IPS-20b (cell line): ENCODE measurements around the gene PPP1R9B.
A peak's percentile ranks its signal among the peaks of the same experiment; 100 is the strongest.

ENCODE experiments used
- H3K27ac ChIP-seq: one replicate; pipeline ENCODE4 v1.5.1; 2013; ENCODE audit warnings: low read length
- H3K27me3 ChIP-seq: 2 replicates; pipeline ENCODE4 v1.6.1; 2013; ENCODE audit warnings: mild to moderate bottlenecking, low read length, inconsistent platforms; ENCODE audit not compliant: insufficient read depth
- H3K36me3 ChIP-seq: 2 replicates; pipeline ENCODE4 v1.6.1; 2013; ENCODE audit warnings: low read depth, mild to moderate bottlenecking, inconsistent platforms, low read length, moderate library complexity; ENCODE audit not compliant: insufficient read depth
- H3K4me1 ChIP-seq: 2 replicates; pipeline ENCODE4 v1.6.1; 2013; ENCODE audit warnings: mild to moderate bottlenecking, control low read depth, inconsistent platforms, low read length, moderate library complexity; ENCODE audit not compliant: insufficient read depth
- H3K4me3 ChIP-seq: 2 replicates; pipeline ENCODE4 v1.5.1; 2013; ENCODE audit warnings: mild to moderate bottlenecking, low read length, inconsistent platforms
- H3K9ac ChIP-seq: 2 replicates; pipeline ENCODE4 v1.6.1; 2013; ENCODE audit warnings: low read depth, mild to moderate bottlenecking, inconsistent platforms, low read length, moderate library complexity
- H3K9me3 ChIP-seq: 2 replicates; pipeline ENCODE4 v1.6.1; 2013; ENCODE audit warnings: mild to moderate bottlenecking, low read depth, low read length, inconsistent platforms; ENCODE audit not compliant: insufficient read depth

PPP1R9B gene

DNA sequence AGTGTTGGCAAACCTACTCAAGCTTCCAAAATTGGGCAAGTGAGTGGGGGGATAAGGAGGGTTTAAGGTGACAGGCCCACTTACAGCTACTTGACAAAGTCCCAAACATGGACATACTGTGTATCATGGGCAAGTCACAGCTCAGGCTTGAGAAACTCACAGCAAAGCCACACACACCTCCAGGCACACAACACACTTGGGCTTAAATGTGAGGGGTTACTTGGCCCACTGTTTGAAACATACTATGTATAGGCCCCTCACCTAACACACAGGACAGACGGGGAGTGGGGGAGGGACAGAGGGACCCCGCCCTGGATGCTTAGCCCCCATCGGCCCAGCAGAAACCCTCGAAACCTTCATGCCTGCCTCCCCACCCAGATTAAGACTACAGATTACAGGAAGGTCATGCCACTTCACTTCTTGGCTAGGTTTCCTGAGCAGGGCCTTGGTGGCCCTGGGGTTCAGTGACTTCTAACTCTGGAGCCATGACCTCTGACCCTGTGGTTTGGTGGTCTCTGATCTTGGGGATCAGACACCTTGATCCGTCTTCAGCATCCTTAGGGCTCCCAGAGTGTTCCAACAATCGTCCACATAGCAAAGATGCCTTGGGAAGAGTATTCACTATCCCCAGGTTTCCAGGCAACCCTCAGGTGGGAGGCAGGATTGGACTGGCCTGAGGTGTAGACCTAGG is 18.2 kb downstream of the PPP1R9B start:
- Histone ChIP-seq H3K4me3 (no peak overlapping the region), H3K27me3 (peaks cover 35% of the 10 kb centered on the region), H3K9me3 (no peaks in the 10 kb centered on the region), H3K36me3 (0 out of 2 replicates have a peak, but pooled peaks cover 5% of the 10 kb centered on the region), H3K4me1 (peaks cover 26% of the 10 kb centered on the region), H3K27ac (no peak overlapping the region), H3K9ac (no peak overlapping the region)

DNA sequence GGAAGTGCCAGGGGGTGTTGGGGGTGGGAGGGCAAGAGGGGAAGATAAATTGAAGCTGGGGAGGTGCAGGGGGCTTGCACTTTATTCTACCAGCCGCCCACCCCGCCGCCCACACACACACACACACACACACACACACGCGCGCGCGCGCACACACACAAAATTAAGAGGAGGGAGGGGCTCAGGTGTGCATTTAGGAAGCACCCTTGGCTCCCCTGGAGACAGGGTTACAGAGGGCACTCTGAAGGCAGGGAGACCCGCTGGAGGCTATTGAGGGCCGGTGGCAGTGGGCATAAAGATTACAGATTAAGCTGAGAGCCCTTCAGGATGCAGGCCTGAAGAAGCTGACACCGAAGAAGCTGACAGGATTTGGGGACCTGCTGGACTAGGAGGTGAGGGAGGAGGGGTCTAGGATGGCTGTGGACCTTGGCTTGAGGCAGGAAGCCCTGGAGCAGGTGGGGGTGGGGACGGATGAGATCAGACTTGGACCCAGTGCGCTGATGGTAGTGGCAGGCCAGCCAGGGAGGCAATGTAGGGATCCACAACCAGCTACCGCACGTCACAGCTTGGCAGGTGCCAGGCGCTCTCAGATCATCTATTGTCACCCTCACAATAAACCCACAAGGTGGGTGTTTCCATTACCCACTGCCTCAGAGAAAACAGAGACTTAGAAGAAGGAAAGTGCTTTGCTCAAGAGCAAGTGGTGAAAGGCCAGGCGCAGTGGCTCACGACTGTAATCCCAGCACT is 19.7 kb downstream of the PPP1R9B start:
- no peaks in the 10 kb centered on the region for H3K9me3 ChIP-seq

DNA sequence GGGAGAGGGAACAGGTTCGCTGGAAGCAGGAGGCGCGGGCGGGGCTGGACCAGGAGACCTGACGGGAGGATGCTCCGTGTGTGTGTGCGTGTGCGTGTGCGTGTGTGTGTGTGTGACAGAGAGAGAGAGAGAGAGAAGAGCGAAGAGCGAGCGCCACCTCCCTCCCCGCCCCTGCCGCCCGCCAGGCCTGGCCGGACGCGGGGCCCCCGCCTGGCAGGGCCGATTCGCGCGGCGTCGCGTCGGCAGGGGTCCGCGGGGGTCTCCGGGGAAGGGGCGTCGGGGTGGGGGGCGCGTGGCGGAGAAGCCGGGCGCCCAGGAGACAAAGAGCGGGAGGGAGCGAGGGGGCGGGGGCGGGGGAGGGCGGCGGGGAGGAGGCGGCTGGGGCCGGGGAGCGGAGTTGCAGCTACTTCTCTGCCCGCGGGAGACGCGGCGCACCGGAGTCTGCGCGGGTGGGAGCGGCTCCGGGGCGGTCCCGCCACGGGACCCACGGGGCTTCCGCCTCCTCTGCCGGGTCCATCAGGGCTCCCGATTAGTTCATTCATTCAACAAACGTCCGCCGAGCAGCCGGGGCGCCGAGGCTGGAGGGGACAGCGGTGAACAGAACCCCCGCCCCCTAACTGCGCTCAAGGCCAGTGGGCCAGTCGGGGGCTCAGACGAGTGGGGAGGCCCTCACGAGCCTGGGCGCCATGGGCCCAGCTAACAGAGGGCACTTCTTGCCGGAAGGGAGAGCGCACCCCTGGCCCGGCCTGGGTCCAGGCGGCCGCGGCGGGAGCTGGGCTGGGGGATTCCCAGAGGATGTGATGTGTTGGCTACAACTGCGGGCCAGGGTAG is 20.5 kb downstream of the PPP1R9B start, which contains the start of gene SAMD14:
TSS of gene SAMD14 (minus strand) at position 433 of the 831 bp plus-strand sequence. CDS start 5,201 bp downstream, outside the sequence.
- Histone ChIP-seq H3K27ac (no peak within 1 kb of the TSS), H3K4me1 (peaks cover 26% of the 10 kb centered on the region), H3K9ac (peak within 1 kb of the TSS; percentile 68; the same call in 1 of the 2 replicates), H3K9me3 (no peaks in the 10 kb centered on the region), H3K36me3 (no peaks in the 10 kb centered on the region), H3K4me3 (peak within 1 kb of the TSS; percentile 80), H3K27me3 (peaks cover 35% of the 10 kb centered on the region)

More for the DNA sequence above, 19.7 kb downstream of the PPP1R9B start:
- Histone ChIP-seq H3K9ac (no peak overlapping the region), H3K27ac (no peak overlapping the region), H3K4me3 (peak overlapping the region; percentile 73; the same call in 1 of the 2 replicates), H3K36me3 (no peaks in the 10 kb centered on the region), H3K27me3 (peaks cover 35% of the 10 kb centered on the region), H3K4me1 (peaks cover 26% of the 10 kb centered on the region)

DNA sequence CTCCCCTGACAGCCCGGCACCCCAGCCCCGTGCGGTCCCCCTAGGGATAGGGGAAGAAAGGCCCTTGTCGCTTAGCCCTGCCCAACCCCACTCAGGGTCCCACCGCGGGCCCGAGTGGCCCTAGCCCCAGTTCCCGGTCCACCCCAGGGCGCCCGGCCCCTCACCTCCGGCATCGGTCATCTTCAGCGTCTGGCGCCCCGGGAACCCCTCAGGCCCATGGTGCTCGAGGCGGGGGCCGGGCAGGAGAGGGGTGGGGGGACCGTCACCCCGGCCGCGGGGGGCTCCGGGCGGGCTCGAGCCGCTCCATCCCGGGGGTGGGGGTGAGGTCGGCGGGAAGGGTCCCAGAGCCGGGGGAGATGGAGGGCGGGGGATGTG is 21.1 kb downstream of the PPP1R9B start:
- H3K9me3 ChIP-seq = no peaks in the 10 kb centered on the region
- peaks cover 22% of the 10 kb centered on the region for H3K4me1 ChIP-seq
- no peak overlapping the region for H3K27ac ChIP-seq
- no peaks in the 10 kb centered on the region for H3K36me3 ChIP-seq
- peaks cover 35% of the 10 kb centered on the region for H3K27me3 ChIP-seq
- no peak overlapping the region for H3K9ac ChIP-seq
- peak overlapping the region; percentile 80; the same call in 1 of the 2 replicates for H3K4me3 ChIP-seq

DNA sequence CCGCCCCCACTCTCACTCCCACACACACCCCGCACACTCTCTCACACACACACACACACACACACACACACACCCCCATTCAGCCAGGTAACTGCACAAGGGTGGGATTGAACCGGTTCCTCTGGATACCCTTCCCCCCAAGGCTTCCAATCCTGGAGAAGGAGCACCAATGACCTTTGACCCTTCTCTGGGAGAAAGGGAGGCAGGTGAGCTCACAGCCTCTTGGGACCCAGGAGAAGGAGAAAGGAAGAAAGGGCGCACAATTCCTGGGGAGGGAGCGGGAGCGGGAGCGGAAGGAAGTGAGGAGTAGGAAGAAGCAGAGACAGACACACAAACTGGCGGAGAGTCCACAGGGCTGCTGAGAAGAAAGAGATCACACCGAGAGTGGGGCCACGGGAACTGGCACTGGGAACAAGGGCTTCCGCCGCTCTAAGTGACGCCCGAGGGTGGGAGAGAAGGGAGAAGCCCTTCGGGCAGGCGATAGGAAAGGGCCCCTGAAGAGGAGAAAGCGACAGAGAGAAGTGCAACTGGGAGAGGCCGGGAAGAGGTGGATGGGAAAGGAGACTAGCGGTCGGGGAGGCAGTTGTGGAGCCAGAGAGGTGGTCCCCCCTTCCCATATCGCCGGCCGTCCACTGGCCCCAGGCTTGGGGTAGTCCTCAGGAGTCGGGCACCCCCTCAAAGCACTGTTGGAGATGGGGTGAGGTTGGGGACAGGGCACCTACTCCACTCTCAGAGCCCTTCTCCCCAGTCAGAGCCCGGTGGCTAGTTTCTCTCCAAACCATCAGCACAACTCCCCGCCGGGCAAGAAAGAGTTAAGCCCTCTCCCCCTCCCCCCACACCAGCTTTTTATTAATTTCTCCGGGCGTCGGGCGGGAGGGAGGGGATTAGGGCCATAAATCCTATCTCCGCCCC is 21.8 kb downstream of the PPP1R9B start:
- no peaks in the 10 kb centered on the region for H3K9me3 ChIP-seq
- peak overlapping the region; percentile 80 for H3K4me3 ChIP-seq
- peaks cover 19% of the 10 kb centered on the region; the same call in 1 of the 2 replicates for H3K4me1 ChIP-seq
- H3K9ac ChIP-seq = peak overlapping the region; percentile 68; the same call in 1 of the 2 replicates
- H3K36me3 ChIP-seq = no peaks in the 10 kb centered on the region
- H3K27me3 ChIP-seq = peaks cover 35% of the 10 kb centered on the region
- H3K27ac ChIP-seq = no peak overlapping the region

DNA sequence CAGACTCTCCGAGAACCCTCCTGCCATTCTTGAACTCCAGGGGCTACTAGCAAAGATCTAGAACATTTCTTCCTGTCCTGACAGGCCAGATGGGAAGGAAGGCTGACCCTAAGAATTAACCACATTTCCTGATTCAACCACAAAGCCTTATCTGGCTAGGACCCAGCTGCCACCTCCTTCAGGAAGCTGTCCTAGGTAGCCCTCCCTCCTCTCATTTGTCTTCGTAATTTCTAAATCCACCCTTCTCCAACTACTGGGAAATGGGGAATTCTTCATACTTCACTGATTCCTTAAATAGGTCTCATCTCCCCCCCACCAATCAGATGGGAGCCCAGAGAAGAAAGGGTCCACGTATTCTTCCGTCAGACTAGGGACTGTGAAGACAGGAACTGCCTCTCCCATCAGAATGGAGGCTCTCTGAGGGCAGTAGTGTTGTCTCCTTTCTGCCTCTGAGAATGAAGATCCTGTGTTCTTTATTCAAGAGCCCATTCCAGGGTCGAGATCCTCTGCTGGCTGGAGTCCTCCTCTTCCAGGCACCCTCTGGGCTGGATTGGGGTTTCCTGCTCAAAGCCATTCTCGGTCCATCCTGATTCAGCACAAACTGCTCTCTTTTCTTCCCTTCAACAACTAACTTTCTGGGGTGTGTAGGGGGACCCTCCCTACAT is 22.6 kb downstream of the PPP1R9B start:
- Histone ChIP-seq H3K4me1 (peaks cover 22% of the 10 kb centered on the region), H3K36me3 (no peaks in the 10 kb centered on the region), H3K27ac (peak overlapping the region; percentile 25), H3K4me3 (peak overlapping the region; percentile 49), H3K27me3 (peaks cover 34% of the 10 kb centered on the region), H3K9me3 (no peaks in the 10 kb centered on the region), H3K9ac (peak overlapping the region; percentile 16; the same call in 1 of the 2 replicates)

DNA sequence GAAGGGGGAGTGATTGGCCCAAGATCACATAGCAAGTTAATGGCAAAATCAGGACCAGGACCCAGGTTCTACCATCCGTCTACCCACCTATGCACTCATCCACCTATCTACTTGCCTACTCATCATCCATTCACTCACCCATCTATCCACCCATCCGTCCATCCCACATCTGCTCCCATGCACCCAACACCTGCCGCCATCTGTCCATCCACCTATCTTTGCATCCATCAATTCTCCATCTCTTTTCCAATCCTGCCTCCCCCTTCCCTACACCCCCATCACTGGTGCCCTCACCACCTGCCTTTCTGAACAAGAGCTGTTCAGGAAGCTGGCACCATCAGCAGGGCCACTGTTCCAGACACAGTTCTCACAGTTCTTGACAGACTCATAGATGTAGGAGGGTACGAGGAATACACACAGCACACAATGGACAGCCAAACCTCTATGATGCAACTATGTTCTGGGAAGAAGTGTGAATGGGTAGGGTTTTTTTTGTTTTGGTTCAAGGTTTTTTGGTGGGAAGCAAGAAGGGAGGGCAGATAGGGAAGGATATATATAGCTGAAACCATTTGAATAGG is 25.0 kb downstream of the PPP1R9B start:
- Histone ChIP-seq H3K36me3 (no peaks in the 10 kb centered on the region), H3K4me1 (peaks cover 18% of the 10 kb centered on the region), H3K27me3 (peaks cover 14% of the 10 kb centered on the region), H3K27ac (no peak overlapping the region), H3K9ac (no peak overlapping the region), H3K4me3 (no peak overlapping the region), H3K9me3 (no peaks in the 10 kb centered on the region)

DNA sequence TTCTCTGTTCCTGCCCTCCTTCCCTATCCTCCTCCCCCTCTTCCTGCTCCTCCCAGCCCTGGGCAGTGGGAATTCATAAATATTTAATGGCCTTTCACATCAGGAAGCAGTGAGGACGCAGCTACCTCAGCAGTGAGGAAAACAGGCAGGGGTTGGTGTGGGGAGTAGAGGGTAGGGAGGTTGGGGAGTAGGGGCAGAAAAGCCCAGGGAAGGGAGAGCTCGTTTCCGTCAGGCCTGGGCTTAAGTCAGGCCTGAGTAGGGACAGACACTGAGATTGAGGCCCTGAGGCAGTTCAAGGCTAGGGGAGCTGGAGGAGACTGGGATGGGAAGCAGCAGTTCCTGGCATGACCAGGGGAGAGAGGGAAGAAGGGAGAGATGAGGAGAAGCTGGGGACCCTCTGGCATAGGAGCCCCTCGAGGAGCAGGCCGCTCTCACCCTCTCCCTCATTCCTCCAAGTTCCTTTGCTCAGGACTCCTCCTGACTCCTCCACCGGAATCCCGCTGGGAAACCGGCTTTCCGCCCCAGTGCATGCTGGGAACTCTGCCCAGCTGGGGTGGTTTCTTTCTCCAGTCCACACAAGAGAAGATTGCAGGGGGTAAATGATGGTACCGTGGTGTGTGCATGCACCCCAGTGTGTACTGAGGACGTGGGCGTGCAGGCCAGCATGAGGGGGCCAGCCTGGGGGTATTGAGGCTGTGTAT is 26.7 kb downstream of the PPP1R9B start:
- no peaks in the 10 kb centered on the region for H3K36me3 ChIP-seq
- peaks cover 18% of the 10 kb centered on the region for H3K4me1 ChIP-seq
- H3K9ac ChIP-seq = peak overlapping the region; percentile 57; the same call in 1 of the 2 replicates
- H3K9me3 ChIP-seq = no peaks in the 10 kb centered on the region
- H3K27ac ChIP-seq = no peak overlapping the region
- H3K27me3 ChIP-seq = peaks cover 26% of the 10 kb centered on the region
- H3K4me3 ChIP-seq = no peak overlapping the region; the same call in 1 of the 2 replicates

DNA sequence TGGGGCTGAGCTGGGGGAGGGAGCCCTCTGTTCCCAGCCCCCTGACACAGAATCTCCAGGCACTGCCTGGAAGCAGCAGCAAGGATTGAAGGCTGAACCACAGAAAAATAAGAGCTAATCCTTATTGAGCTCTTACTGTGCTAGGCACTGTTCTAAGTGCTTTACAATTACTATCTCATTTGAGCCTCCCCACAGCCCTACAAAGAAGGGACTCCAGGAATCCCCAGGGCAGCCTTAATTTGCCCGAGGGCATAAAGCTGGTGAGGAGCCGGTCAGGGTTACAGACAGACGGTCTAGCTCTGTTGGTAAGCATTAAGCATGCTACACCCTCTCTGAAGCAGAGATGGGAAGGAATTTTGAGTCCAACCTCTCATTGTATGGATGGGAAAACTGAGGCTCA is 27.5 kb downstream of the PPP1R9B start:
- Histone ChIP-seq H3K27me3 (peaks cover 33% of the 10 kb centered on the region), H3K36me3 (no peaks in the 10 kb centered on the region), H3K4me1 (peaks cover 16% of the 10 kb centered on the region), H3K27ac (no peak overlapping the region), H3K4me3 (no peak overlapping the region), H3K9me3 (no peaks in the 10 kb centered on the region), H3K9ac (peak overlapping the region; percentile 3; the same call in 1 of the 2 replicates)
